Rectal smooth muscle tissue (tissue), 1 donor: ENCODE measurements around the gene ZFP57.
"Not testable (repeated sequence)": the region's sequence is repeated elsewhere in the genome, so short reads cannot be mapped to it uniquely, and the experiment has no call there.

Source experiments
- H3K27ac ChIP-seq: one replicate; pipeline ENCODE4 v1.7.0; 2013; ENCODE audit warnings: low read depth, low read length, inconsistent platforms
- H3K27me3 ChIP-seq: one replicate; pipeline ENCODE4 v1.7.0; 2013; ENCODE audit warnings: low read length; ENCODE audit not compliant: control insufficient read depth, insufficient read depth
- H3K36me3 ChIP-seq: one replicate; pipeline ENCODE4 v1.7.0; 2013; ENCODE audit warnings: low read length; ENCODE audit not compliant: control insufficient read depth, insufficient read depth
- H3K4me1 ChIP-seq: one replicate; pipeline ENCODE4 v1.7.0; 2013; ENCODE audit warnings: low read length; ENCODE audit not compliant: control insufficient read depth, insufficient read depth
- H3K4me3 ChIP-seq: one replicate; pipeline ENCODE4 v1.7.0; 2013; ENCODE audit warnings: low read length
- H3K9ac ChIP-seq: one replicate; pipeline ENCODE4 v1.7.0; 2013; ENCODE audit warnings: low read length

The ZFP57 gene

DNA sequence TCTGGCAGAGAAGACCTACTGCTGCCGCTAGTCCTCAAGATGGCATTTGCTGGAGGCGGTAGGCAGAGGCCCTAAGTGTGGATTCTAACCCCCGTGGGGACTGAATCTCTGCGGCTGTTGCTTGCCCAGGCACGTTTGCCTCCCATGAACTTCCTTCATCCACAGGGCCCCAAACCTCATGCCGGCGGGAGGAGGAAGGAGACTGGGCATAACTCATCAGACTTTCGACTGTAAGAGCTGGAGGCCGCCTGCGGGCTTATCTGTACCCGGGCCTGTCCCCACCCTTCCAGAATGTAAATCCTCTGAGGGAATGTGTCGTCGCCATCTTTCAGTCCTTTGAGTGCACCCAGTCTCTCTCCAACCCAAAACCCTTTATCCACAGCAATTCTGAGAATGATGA lies 990 bp downstream of the ZFP57 start:
- peaks cover 5% of the 10 kb centered on the region for H3K27me3 ChIP-seq
- H3K27ac ChIP-seq, result no peak overlapping the region
- no peaks in the 10 kb centered on the region for H3K4me1 ChIP-seq
- no peaks in the 10 kb centered on the region for H3K36me3 ChIP-seq
- H3K4me3 ChIP-seq, result no peak overlapping the region
- no peak overlapping the region for H3K9ac ChIP-seq

DNA sequence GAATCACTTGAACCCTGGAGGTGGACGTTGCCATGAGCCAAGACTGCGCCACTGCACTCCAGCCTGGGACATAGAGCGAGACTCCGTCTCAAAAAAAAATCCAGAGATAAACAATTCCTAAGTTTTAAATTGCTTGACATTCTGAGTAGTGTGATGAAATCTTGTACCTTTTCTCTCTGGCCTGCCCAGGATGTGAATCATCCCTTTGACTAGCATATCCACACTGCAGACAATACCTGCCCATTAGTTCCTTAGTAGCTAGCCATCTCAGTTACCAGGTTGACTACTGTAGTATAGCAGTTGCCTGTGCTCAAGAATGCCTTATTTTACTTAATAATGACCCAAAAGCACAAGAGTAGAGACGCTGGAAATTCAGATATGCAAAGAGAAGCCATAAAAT lies 2.8 kb downstream of the ZFP57 start:
- Histone ChIP-seq H3K4me3 (no peak overlapping the region), H3K4me1 (no peaks in the 10 kb centered on the region), H3K27me3 (peaks cover 5% of the 10 kb centered on the region), H3K9ac (no peak overlapping the region), H3K27ac (no peak overlapping the region), H3K36me3 (no peaks in the 10 kb centered on the region)

DNA sequence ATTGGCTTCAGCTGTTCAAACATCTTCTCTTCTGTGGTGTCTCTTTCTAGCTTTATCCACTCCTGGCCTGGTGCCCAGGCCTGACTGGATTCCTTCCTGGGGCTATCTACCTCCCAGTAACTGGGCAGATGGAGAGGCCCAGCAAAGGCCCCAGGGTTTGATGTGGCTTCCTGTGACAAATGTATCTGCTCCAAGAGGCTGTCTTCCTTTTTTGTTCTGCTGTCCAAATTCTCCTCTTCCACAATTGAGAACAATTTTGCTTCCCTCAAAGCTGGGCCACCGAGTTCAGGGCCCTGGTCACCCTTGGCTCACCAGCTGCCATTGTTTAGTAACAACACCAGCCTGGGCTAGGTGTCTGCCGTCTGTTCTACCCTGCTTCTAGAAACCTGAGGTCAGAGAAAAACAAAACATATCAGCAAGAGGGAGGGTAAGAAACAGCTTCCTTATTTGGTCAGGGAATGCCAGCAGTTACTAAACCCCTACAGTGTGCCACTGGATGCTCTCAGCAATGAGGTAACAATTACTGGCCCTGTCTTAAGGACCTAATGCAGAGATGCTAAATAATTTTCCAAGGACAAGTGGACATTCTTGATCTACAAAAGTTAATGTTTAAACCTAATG lies 3.9 kb downstream of the ZFP57 start:
- no peak overlapping the region for H3K4me3 ChIP-seq
- H3K4me1 ChIP-seq, result no peaks in the 10 kb centered on the region
- H3K27me3 ChIP-seq, result peaks cover 5% of the 10 kb centered on the region
- H3K27ac ChIP-seq, result no peak overlapping the region
- H3K36me3 ChIP-seq, result no peaks in the 10 kb centered on the region
- H3K9ac ChIP-seq, result no peak overlapping the region

DNA sequence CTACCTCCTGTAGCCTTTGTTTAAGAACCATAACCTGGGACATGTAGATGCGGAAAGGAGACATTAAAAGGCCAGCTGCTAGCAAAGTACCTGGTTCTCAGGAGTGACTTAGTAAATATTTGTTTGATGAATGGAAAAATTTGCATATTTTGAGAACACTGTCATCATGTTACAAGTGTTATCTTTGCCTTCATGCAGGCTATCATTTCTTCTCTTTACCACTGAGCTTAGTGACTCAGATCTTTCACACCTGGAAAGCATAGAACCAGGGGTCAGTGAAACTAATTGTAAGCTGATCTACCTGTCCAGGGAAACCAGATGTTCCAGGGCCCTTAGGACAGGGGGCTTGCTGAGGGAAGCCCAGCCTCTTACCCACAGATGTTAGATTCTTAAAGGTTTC lies 5.4 kb downstream of the ZFP57 start:
- H3K4me3 ChIP-seq, result no peak overlapping the region
- H3K36me3 ChIP-seq, result no peaks in the 10 kb centered on the region
- H3K9ac ChIP-seq, result no peak overlapping the region
- H3K27me3 ChIP-seq, result peaks cover 4% of the 10 kb centered on the region
- no peak overlapping the region for H3K27ac ChIP-seq
- H3K4me1 ChIP-seq, result no peaks in the 10 kb centered on the region

DNA sequence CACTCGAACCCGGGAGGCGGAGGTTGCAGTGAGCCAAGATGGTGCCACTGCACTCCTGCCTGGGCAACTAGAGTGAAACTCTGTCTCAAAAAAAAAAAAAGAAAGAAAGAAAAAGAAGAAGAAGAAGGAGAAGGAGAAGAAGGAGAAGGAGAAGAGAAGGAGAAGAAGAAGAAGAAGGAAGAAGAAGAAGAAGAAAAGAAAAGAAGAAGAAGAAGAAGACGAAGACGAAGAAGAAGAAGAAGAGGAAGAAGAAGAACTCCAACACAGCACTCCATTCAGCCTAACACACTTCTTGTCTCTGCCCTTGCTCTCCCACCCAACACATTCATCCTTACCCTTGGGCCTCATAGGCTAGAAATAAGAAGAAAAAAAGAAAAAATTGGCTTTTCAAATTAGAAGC lies 6.9 kb downstream of the ZFP57 start:
- Histone ChIP-seq H3K9ac (no peak overlapping the region), H3K4me1 (no peaks in the 10 kb centered on the region), H3K4me3 (no peak overlapping the region), H3K36me3 (no peaks in the 10 kb centered on the region), H3K27ac (no peak overlapping the region), H3K27me3 (no peaks in the 10 kb centered on the region)

DNA sequence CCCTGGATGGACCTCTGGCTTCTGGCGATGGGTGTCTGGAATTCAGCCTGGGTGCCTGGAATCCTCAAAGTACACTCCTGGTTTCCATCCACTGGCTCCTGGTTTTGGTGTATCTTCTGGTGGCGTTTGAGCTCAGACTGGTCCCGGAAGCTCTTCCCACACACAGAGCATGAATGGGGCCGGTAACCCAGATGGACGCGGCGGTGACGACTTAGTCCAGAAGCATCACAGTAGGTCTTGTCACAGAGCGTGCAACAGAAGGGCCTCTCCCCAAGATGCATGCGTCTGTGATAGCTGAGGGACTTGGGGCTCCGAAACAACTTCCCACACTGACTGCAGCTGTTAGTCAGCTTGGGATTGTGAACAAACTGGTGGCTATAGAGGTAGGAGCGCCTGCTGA lies 7.8 kb downstream of the ZFP57 start:
- H3K9ac ChIP-seq, result no peak overlapping the region
- no peak overlapping the region for H3K4me3 ChIP-seq
- no peaks in the 10 kb centered on the region for H3K4me1 ChIP-seq
- H3K27ac ChIP-seq, result no peak overlapping the region
- no peaks in the 10 kb centered on the region for H3K36me3 ChIP-seq
- H3K27me3 ChIP-seq, result no peaks in the 10 kb centered on the region

DNA sequence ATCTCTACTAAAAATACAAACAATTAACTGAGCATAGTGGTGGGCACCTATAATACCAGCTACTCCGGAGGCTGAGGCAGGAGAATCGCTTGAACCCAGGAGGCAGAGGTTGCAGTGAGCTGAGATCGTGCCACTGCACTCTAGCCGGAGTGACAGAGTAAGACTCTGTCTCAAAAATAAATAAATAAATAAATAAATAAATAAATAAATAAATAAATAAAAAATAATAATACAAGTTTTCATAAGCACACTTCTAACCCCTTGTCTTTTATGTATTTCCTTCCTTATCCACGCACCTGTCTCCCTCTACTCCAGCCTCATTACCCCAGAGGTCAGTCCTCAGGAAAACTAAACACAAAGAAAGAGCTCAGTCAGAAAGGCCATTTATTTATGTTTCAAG lies 8.8 kb downstream of the ZFP57 start:
- H3K27me3 ChIP-seq, H3K4me3 ChIP-seq, H3K4me1 ChIP-seq, H3K36me3 ChIP-seq, H3K27ac ChIP-seq, H3K9ac ChIP-seq: not testable (repeated sequence)

DNA sequence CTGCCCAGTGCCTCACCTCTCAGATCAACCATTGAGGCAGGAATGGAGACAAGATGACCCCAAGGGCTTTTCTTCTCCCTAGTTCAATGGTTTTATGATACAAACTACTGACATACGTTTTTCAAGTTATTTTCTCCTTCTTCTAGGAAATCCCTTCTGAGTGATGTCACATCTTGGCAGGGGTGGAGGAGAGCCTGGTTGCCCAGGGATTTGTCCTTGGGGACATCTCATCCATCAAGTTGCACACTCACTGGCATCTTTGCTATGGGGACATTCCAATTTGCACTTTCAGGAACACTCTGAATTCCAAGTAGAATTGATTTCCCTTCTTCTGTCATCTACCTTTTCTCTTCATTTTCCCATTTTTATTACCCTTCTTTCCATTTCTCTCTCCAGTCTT lies 9.9 kb downstream of the ZFP57 start:
- Histone ChIP-seq H3K27ac (no peak overlapping the region), H3K9ac (no peak overlapping the region), H3K4me3 (no peak overlapping the region), H3K4me1 (no peaks in the 10 kb centered on the region), H3K36me3 (no peaks in the 10 kb centered on the region), H3K27me3 (no peaks in the 10 kb centered on the region)

DNA sequence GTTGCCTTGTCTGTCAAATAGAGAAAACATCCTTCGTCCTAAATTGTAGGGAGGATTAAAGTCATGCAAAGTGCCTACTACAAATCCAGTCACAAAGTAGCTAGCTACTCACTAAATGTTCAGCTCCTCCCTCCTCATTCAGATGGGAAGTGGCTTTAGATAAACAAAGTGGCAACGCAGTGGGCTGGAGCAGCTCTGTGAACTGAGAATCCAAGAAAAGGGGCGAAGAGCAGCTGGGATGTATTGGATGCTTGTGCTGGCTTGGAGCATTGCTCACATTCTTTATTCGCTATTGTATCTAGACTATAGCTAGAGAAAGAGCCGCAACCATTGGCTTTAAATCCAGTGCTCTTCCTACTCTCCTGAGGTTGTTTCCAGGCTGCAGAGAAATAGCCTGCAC lies 13.8 kb downstream of the ZFP57 start:
- Histone ChIP-seq H3K27ac (no peak overlapping the region), H3K36me3 (no peaks in the 10 kb centered on the region), H3K9ac (no peak overlapping the region), H3K4me1 (no peaks in the 10 kb centered on the region), H3K4me3 (no peak overlapping the region), H3K27me3 (no peaks in the 10 kb centered on the region)

DNA sequence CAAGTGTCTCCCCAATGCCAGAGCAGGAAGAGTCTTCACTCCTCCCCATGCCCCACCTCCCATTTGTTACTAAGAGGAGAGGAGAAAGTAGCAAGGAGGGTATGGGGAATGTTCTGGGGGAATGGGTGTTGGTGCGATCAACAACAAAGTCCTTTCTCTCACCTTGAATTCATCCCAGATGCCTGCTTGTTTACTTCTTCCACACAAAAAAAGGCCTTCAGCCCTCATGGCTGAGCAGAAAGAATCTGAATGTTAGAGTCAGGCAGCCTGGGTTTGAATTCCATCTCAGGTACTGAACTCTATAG lies 14.2 kb downstream of the ZFP57 start:
- H3K4me1 ChIP-seq, result no peaks in the 10 kb centered on the region
- no peak overlapping the region for H3K4me3 ChIP-seq
- no peak overlapping the region for H3K27ac ChIP-seq
- H3K27me3 ChIP-seq, result no peaks in the 10 kb centered on the region
- H3K36me3 ChIP-seq, result no peaks in the 10 kb centered on the region
- no peak overlapping the region for H3K9ac ChIP-seq

DNA sequence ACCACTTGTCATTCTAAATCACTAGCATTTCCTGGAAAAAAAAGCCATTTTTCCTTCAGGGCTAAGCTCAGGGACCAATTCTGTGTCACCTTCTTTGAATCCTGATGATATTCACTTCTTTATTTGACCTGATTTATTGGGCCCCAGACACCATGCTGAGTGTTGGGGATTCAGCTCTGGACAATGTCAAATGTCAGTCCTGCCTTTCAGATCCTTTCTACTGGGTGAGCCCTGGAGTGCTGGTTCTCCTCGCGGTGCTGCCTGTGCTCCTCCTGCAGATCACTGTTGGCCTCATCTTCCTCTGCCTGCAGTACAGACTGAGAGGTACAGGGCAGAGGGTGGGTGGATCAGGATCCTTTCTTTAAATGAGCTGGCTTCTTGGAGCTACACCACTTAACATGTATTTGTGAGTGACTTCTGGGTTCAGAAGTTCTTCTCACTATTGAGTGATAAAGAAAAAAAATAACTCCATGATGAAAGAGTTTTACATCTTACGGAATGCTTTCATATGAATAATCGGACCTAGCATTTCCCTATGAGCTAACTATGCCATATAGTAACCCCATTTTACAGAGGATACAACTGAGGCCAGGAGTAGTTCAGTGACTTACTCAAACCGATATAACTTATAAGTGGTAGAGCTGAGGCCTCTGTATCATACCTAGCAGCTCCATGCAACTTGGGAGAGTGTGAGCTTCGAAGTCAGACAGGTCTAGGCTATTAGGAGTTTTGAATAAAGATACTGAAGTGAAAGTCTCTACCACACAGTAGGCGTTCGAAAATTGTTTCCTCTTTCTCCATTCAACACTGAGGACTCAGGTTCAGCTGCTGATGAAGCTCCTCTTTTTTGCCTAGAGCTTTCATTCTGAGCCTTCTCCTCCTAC lies 14.8 kb downstream of the ZFP57 start:
- Histone ChIP-seq H3K9ac (no peak overlapping the region), H3K27ac (no peak overlapping the region), H3K27me3 (no peaks in the 10 kb centered on the region), H3K36me3 (no peaks in the 10 kb centered on the region), H3K4me3 (no peak overlapping the region), H3K4me1 (no peaks in the 10 kb centered on the region)

DNA sequence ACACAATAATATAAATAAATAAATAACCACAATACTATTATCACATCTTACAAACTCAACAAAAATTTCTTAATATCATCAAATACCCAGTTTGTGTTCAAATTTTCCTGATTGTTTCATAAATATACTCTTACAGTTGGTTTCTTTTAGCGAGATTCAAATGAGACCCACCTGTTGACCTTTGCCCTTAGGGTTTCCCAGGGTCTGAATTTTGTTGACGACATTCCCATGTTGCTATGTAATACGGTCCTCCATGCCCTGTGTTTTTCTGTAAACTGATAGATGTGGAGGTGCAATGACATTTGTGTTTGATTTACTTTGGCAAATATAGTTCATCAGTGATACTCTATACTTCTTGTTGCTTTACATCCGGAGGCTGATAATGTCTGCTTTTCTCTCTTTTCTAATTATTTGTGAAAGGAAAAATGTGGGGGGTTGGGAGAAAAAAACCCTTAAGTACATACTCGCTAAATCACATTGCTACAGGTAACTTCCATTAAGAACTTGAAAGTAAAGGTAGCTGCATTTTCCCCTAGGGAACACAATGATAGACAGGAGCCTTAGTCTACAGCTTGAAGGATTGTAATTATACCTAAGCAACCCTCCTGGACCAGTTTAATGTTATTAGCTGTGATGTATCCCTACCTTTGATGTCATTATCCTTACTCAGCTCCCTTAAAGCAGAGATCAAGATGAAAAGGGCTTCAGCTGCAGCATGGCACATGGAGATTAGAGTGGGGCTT lies 17.5 kb downstream of the ZFP57 start:
- Histone ChIP-seq H3K9ac (no peak overlapping the region), H3K4me3 (no peak overlapping the region), H3K4me1 (no peaks in the 10 kb centered on the region), H3K27me3 (no peaks in the 10 kb centered on the region), H3K27ac (no peak overlapping the region), H3K36me3 (no peaks in the 10 kb centered on the region)
